ENCODE results near the gene GPC5. TPM values are rescaled to one million over a fixed set of nuclear protein-coding genes. Genes with fewer than 3 reads are reported as not detected.

Gene GPC5
- total and polyA plus RNA-seq, 2 of the 8 experiments (the other 6 are each of a cell fraction or from before 2014, with no cell fraction given), result 0.20 to 0.39 TPM

GRCh38 chr13:92494915-92495314 is 1096.5 kb downstream of the GPC5 start (continued):
- TF ChIP-seq NANOG (IDR thresholded peaks at IDR 0.05; ENCODE audit: insufficient read depth, low read depth, low read length, poor library complexity, severe bottlenecking), result no peak
- TF ChIP-seq ATF3 (IDR thresholded peaks at IDR 0.05; ENCODE audit: insufficient read depth, low read depth, low read length), result no peak

Data from H1 (cell line).